ENCODE data around the gene ARHGAP25.

- TF ChIP-seq CTCF (IDR thresholded peaks at IDR 0.05 in 2 of 3, conservative IDR thresholded peaks at IDR 0.05 in 1 of 3; ENCODE audit: borderline replicate concordance in 1 of 3, insufficient read depth in 1 of 3, low read depth in 2 of 3, low read length in 2 of 3), result no peak
- no peak for TF ChIP-seq SP1 (IDR thresholded peaks at IDR 0.05; ENCODE audit: low read depth)
- TF ChIP-seq EZH2phosphoT487 (IDR thresholded peaks at IDR 0.05; ENCODE audit: borderline replicate concordance), result no peak
- no peak for TF ChIP-seq POLR2AphosphoS5 (IDR thresholded peaks at IDR 0.05; ENCODE audit: low read depth, low read length)
- TF ChIP-seq EGR1 (IDR thresholded peaks at IDR 0.05; ENCODE audit: low read depth), result no peak
These were observed 65.9 kb downstream of the ARHGAP25 start for GRCh38 chr2:68800517-68800916.
